Kidney tubule cell (primary cell): ENCODE data around the gene ZNF845.
"Not testable (repeated sequence)": the region's sequence is repeated elsewhere in the genome, so short reads cannot be mapped to it uniquely, and the experiment has no call there.

ENCODE experiments used
- DNase-seq: peaks from one replicate; pipeline ENCODE4 v3.0.0-alpha.2; 2018; ENCODE audit warnings: low spot score

The ZNF845 gene

GRCh38 chr19:53381376-53381775, 47.8 kb downstream of the ZNF845 start:
- DNase-seq: no peak

- no peak for DNase-seq
Observed at GRCh38 chr19:53388168-53388567, 54.6 kb downstream of the ZNF845 start.

DNA sequence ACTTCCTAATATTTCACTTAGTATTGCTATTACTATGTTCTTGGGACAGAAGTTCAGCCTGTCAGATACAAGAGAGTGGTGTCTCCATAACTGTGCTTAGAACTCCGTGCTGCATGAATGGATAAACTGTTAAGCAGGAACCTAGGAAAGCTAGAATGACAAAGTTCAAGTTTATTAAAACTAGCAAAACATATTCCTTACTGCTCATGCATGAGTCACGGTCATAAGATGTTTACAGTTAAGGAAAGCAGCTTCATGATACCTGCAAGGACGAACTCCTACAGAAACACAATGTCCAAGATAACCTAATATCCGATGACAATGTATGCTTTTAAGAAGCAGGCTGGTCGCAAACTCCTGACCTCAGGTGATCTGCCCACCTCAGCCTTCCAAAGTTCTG, 55.4 kb downstream of the ZNF845 start:
- DNase-seq: no peak

GRCh38 chr19:53389571-53389970, 56.0 kb downstream of the ZNF845 start:
- DNase-seq: no peak

DNA sequence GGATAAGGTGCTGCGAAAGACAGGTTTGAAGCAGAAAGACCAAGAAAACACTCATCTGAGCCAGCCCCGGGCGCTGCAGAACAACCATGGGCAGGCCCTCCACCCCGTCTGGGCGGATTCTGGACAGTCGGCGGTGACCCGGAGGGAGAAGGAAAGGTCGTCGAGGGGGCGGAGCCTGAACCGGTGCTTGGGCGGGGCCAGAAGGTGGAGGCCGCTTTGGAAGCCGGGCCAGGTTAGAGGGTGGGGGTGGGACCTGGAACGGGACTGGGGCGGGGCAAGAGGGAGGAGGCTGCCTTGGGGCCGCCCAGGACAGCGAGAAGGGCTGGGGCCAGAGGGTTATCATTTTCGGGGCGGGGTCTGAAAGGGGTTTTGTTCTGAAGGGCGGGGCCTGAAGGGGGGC, 56.4 kb downstream of the ZNF845 start:
- DNase-seq: no peak

DNA sequence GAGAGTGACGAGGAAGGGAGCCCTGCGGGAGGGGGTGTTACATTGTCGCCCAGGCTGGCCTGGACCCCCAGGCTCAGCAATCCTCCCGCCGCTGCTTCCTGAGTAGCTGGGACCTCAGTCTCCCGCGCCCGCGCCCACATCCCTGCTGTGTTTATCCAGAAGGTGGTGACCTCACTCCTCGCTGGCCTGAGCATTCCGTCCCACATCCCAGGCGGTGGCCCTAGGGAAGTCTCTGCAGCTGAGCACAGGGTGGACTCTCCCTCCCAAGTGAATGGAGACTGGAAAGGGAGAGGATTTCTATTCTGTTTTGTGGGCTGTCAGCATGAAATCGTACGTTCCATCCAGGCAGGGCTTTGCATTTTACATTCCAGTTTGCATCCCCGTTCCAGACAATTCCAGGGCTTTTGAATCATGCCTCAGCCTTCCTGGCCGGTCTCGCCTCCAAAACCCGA, 61.0 kb downstream of the ZNF845 start:
- peak; percentile 76 for DNase-seq

DNA sequence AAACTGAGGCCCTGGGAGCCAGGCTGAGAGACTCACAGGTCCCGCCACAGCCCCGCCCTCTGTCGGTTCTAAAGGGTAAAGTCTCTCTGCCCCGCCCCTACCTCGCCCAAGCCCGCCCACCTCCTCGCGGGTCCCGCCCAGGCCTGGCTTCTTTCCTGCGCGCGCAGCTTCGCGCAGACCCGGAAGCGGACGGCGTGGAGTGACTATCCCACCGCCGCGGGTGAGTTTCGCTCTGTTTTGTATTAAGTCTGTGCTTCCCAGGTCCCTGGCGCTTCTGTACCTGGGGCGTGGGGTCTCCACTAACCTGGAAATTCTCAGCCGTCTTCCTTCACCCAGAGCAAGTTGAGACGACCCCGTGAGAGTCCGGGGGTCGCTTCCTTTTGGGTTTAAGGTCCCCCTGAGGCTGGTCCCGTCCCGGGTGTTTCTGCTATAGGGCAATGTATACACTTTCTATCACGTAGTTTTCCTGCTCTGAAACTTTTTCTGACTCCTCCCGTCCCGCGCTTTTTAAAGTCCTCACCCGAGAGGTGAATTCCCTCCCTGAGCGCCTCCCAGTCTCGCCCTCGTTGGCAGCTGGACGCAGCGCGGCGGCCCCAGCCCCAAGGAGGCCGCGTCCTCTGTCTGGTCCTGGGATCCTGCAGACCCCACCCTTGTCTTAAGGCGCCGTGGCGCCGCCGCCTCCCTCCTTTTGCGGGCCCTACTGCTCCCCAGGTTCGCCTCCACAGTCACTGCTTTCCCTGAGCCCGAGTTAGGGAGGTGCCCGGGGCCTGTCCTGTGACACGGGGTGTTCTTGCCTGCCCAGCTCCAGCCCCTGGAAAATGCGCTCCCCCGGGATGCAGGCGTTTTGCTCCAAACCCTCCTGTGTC, 61.7 kb downstream of the ZNF845 start, which contains the start of gene ZNF765:
Gene ZNF765, plus strand, starts transcription at position 176 of the 866 bp plus-strand sequence. CDS start 2,867 bp downstream, outside the sequence.
- peak; percentile 92 for DNase-seq

DNA sequence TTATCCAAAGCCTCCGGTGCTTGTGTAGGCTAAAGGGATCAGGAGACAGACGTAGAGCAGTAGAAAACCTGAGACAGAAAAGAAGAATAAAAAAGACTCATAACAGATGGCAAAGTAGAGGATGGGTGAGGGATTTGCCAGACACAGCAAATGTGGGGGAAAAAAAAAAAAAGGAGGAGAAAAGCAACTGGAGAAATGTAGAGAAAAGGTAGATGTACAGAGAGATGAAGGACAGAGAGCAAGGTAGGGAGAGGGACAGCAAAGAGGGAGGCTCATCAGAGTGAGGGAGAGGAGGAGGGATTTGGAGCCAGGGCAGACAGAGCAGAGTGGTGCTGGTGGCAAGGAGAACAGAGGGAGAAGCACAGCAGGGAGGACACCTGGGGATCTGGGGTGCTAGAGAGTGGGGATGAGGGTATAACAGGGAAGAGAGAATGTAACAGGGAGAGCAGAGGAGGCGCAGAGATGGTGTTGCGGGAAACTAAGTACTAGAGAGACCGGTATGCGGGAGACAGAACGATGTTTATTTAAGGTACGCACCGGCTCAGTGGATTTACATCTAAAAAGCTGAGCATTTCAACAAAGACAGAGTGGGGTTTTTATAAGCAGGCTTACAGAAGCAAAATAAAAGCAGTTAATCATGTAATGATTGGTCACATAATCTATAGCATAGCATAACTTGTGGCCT, 62.4 kb downstream of the ZNF845 start:
- DNase-seq: peak; percentile 4

DNA sequence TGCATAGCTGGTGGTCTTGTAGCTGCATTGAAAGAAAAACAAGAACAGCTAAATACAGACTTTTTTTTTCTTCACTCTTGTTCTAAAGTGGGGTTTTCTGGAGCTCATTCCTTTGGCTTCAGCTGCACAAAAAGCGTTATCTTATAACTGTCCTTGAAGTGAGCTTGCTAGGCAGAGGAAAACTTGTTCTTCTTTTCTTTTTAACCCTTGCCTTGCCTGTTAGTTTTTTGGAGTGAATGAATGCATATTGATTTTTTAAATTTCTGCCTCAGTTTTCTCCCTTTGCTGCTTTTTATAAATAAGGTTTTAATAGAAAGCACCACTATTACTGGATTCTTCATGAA, 62.9 kb downstream of the ZNF845 start:
- no peak for DNase-seq

GRCh38 chr19:53397918-53398317, 64.4 kb downstream of the ZNF845 start:
- DNase-seq: not testable (repeated sequence)
